ENCODE results near the gene MT1G.

Gene MT1G

DNA sequence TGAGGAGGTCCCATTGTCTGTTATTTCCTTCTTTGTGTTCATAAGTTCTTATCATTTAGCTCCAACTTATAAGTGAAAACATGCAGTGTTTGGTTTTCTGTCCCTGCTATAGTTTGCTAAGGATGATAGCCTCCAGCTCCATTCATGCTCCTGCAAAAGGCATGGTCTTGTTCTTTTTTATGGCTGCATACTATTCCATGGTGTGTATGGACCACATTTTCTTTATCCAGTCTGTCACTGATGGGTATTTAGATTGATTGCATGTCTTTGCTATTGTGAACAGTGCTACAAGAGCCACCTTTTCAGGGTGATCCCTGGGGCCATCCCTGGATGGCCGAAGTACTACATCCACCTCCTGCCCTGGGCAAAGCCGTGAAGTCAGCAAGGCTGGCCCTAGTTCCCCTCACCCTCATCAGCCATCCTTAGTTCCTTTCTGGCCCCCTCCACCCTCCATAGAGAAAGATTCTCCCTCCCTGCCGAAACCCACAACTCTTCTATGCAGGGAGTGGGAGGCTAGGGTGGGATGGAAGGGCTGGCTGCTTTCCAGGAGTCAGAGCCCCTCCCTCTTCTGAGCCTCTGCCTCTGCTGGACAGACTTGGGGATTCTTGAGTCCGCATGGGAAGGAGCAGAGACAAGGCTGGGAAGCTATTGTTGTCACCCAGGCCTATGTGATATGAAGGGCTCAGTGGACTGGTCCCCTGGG lies 22.7 kb upstream of the MT1G start:
- Mint-ChIP-seq H3K27ac (no peak overlapping the region), H3K9me3 (peaks cover 21% of the 10 kb centered on the region), H3K4me1 (no peaks in the 10 kb centered on the region), H3K36me3 (ENCODE audit: low read depth) (peaks cover 7% of the 10 kb centered on the region), H3K4me3 (no peak overlapping the region), H3K27me3 (ENCODE audit: low read depth) (peaks cover 45% of the 10 kb centered on the region)
- TF ChIP-seq, protein P1, sequence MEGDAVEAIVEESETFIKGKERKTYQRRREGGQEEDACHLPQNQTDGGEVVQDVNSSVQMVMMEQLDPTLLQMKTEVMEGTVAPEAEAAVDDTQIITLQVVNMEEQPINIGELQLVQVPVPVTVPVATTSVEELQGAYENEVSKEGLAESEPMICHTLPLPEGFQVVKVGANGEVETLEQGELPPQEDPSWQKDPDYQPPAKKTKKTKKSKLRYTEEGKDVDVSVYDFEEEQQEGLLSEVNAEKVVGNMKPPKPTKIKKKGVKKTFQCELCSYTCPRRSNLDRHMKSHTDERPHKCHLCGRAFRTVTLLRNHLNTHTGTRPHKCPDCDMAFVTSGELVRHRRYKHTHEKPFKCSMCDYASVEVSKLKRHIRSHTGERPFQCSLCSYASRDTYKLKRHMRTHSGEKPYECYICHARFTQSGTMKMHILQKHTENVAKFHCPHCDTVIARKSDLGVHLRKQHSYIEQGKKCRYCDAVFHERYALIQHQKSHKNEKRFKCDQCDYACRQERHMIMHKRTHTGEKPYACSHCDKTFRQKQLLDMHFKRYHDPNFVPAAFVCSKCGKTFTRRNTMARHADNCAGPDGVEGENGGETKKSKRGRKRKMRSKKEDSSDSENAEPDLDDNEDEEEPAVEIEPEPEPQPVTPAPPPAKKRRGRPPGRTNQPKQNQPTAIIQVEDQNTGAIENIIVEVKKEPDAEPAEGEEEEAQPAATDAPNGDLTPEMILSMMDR (IDR thresholded peaks at IDR 0.05; ENCODE audit: unreplicated experiment in 3 of 3), result no peak

DNA sequence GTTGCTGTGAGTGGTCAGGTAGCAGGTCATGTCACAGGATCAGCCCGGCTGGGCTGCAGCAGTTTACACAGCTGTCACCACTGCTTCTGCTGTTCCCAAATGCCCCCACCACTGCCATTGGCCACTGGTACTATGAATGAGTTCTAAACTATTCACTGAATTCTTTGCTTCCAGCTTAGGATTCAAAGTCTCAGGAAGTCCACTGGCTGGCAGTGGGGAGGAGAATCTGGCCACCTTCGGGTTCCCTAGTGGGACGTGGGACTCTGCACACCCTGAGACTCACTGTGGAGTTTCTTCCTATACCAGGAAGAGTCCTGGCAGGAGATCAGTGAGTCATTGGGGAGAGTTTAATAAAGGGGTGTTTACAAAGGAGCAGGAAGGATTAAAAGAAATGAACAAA lies 21.3 kb upstream of the MT1G start:
- Mint-ChIP-seq H3K4me1 (peaks cover 3% of the 10 kb centered on the region), H3K27me3 (ENCODE audit: low read depth) (peaks cover 46% of the 10 kb centered on the region), H3K9me3 (peaks cover 23% of the 10 kb centered on the region), H3K36me3 (ENCODE audit: low read depth) (peaks cover 10% of the 10 kb centered on the region), H3K27ac (no peak overlapping the region), H3K4me3 (no peak overlapping the region)
- TF ChIP-seq, protein P1 (IDR thresholded peaks at IDR 0.05; ENCODE audit: unreplicated experiment in 3 of 3), result no peak

DNA sequence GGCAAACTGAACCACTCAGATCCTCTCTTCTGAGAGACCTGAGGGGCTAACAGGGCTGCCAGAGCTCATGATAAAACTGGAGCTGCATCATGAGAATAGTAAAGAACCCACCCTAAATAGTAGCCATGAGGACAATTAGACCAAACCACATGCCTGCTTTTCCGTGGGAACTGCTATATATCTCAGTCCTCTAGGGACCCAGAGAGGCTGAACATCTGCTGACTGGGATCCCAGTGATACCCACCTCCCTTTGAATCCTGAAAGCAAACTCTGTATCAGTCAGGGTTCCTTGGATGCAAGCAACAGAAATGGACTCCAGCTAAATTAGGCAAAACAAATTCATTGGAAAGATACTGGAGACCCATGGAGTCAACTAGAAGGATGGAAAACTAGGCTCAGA lies 20.9 kb upstream of the MT1G start:
- Mint-ChIP-seq H3K4me1 (peaks cover 7% of the 10 kb centered on the region), H3K9me3 (peaks cover 23% of the 10 kb centered on the region), H3K27ac (no peak overlapping the region), H3K4me3 (no peak overlapping the region), H3K27me3 (ENCODE audit: low read depth) (peaks cover 46% of the 10 kb centered on the region), H3K36me3 (ENCODE audit: low read depth) (peaks cover 10% of the 10 kb centered on the region)
- TF ChIP-seq, protein P1 (IDR thresholded peaks at IDR 0.05; ENCODE audit: unreplicated experiment in 3 of 3), result no peak

DNA sequence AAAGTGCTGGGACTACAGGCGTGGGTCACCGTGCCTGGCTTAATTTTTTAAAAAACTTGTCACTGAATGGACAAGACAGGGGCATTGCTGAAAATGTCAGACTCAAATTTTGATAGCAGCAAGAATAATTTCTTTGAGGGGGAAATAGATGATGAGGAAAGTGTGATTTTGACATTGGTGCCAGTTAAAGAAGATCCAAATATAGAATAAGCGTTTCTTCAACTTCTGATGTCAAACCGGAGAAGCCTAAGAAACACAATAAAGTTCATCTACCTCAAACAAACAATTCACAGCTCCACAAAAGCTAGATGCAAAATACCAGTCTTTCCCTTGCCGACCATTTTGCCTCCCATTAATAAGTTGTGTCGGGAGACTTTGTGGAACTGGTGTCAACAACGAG lies 18.9 kb upstream of the MT1G start:
- H3K36me3 Mint-ChIP-seq (ENCODE audit: low read depth), result peaks cover 10% of the 10 kb centered on the region
- TF ChIP-seq, protein P1 (IDR thresholded peaks at IDR 0.05; ENCODE audit: unreplicated experiment in 3 of 3), result no peak
- peaks cover 42% of the 10 kb centered on the region for H3K27me3 Mint-ChIP-seq (ENCODE audit: low read depth)

DNA sequence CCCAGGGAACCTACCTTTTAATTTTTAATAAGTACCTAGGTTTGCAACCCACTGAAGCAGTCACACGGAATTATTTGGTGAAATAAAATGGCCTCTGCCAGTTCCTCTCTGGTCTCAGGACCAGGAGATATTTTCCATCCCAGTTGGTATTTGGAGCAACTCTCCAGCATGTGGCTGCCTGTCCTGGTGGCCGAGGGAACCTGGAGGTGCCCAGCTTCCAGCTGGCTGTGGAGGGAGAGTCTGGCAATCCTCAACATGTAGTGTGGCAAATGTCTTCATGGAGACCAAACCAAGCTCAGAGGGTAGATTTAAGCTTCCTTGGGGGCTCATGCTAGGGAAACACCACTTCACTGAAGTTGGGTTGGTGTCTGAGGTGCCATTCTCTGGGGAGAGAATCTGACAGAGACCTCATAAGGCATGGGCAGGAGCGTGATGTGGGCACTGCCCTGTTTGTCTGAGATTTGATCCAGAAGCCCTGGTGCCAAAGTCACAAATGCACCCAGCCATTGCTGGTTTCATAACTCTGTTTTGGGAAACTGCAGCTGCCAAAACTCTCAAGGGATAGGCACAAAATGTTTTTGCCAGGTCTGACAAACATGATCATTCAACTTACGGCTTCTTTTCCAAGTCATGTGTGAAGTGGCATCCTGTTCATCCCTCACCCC lies 17.2 kb upstream of the MT1G start:
- Mint-ChIP-seq H3K27me3 (ENCODE audit: low read depth) (peaks cover 49% of the 10 kb centered on the region), H3K27ac (no peak overlapping the region), H3K36me3 (ENCODE audit: low read depth) (peaks cover 10% of the 10 kb centered on the region), H3K4me1 (peaks cover 15% of the 10 kb centered on the region), H3K4me3 (no peak overlapping the region), H3K9me3 (peaks cover 17% of the 10 kb centered on the region)
- TF ChIP-seq, protein P1 (IDR thresholded peaks at IDR 0.05; ENCODE audit: unreplicated experiment in 3 of 3), result no peak

More for the DNA sequence above, 18.9 kb upstream of the MT1G start:
- Mint-ChIP-seq H3K4me1 (peaks cover 12% of the 10 kb centered on the region), H3K9me3 (peaks cover 23% of the 10 kb centered on the region), H3K27ac (no peak overlapping the region), H3K4me3 (no peak overlapping the region)

Measured in nephron (organoid).